Activated CD8-positive, alpha-beta memory T cell treated with anti-CD3 and anti-CD28 coated beads for 4 hours (primary cell): Measurements from ENCODE around the gene C2CD4A.

Experiments
- DNase-seq, 2 donors: peaks; one replicate each; pipeline ENCODE4 v3.0.0-alpha.2; 2020; ENCODE audit warnings: low read depth in 2 of 2

C2CD4A gene

DNA sequence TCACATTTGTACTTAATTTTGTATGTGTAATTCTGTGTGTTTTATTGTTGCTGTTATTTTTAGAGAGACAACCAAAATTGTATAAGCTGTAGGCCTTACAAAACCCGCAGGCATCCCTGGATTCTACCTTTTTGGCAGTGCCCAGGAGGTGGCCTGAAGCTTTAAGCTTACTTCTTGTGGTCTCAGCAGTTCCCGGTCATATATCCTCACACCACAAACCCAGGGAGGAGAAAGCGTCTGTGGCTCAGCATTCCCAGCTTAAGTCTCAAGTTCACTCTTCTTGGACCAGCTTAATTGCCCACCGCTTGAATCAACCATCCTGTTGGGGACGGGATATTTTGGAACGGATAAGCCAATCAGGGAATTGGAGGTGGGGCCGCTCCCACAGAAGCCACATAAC lies 36.7 kb downstream of the C2CD4A start:
- DNase-seq: no peak

GRCh38 chr15:62104401-62104800 lies 37.6 kb downstream of the C2CD4A start:
- no peak for DNase-seq

GRCh38 chr15:62104846-62105245 lies 38.1 kb downstream of the C2CD4A start:
- DNase-seq: no peak

- no peak for DNase-seq
Observed at GRCh38 chr15:62105266-62105665, 38.5 kb downstream of the C2CD4A start.

- no peak for DNase-seq
Observed at GRCh38 chr15:62106096-62106495, 39.3 kb downstream of the C2CD4A start.

GRCh38 chr15:62107571-62108121 lies 40.9 kb downstream of the C2CD4A start:
- DNase-seq: no peak

DNA sequence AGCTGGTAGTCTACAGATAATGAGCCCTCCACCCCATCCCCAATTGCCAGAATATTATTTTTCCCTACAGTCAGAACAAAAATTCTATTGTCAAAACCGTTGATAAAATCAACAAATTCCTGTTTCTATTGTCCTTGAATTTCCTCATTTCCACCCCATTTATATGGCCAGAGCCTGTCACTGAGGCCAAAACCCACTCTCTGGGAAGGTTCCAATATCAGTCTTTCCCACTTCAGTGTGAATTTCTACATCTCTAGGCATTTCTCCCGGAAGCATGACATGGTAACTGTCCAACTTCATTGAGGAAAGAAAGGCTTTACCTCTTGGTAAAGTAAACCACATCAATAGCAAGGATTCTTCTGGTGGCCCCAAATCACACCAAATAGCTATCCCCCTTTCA lies 41.6 kb downstream of the C2CD4A start:
- no peak for DNase-seq

DNA sequence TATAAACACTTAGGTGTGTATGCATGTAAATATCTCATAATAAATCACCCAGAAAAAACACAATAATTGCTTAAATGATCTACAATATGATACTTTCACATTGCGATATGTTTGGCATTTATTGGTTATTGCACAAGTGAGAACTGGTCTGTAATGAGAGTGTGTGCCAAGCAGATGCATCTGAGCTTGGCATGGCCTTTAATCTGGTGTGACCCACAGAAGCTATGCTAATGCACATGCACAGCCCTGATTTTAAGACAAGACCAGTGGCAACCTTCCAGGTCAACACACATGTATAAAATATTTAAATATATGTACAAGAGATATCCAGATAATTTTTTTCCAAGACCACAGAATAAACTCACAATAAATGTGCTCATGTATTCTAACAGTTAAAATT lies 42.7 kb downstream of the C2CD4A start:
- DNase-seq: no peak

DNA sequence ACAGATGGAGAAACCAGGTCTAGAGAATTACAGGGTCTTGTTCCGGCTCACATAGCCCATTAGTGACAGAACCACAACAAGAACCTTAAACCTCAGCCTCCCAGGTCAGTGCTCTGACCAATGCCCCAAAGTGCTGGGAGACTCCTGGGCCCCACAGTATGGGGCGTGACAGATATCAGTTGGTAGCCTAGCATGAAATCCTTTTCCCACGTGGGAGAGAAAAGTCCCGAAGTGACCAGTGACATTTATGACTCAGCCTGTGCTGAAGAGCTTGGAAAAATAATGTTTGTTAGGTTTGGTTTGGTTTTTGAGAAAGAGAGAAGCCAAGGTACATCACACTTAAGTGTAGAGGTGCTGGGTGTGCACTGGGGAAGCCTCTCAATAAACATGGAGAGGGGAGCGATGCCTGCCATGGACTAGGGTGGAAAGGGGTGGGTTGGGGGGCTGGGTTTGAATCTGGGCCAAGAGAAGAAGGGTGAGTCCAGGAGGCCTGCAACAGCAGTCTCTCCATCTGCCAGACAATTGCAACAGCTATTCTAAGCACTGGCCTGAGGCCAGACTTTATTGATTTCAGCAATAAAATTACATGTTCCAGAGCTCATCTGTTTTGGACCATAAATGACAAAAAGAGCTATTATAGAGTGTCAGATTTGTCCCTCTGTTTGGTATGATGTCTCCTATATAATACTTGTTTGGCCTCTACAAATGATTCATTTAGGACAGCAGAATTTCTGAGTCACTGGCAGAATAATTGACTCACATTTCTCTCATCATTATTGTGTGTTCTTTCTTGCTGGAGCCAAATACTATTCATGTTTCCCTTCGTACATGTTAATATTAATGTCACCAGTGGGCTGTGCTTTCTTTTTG lies 43.4 kb downstream of the C2CD4A start:
- DNase-seq: no peak

DNA sequence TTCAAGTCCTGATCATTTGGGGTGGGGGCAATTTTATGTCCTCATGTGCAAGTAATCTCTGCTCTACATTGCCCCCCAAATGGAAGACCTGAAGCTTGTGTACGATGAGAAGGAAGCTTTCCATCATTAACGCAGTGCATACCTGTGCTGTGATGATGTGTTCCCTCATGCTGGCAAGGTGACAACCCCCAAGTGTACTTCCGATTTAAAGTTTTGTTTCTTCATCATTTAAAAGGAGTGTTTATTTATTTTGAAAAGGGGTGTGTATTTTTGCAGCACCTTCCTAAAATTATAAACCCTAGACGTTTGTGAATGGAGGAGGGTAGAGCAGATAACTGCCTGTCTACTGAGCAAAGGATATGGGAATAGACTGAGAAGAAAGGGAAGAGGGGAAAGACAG lies 45.3 kb downstream of the C2CD4A start:
- DNase-seq: no peak

DNA sequence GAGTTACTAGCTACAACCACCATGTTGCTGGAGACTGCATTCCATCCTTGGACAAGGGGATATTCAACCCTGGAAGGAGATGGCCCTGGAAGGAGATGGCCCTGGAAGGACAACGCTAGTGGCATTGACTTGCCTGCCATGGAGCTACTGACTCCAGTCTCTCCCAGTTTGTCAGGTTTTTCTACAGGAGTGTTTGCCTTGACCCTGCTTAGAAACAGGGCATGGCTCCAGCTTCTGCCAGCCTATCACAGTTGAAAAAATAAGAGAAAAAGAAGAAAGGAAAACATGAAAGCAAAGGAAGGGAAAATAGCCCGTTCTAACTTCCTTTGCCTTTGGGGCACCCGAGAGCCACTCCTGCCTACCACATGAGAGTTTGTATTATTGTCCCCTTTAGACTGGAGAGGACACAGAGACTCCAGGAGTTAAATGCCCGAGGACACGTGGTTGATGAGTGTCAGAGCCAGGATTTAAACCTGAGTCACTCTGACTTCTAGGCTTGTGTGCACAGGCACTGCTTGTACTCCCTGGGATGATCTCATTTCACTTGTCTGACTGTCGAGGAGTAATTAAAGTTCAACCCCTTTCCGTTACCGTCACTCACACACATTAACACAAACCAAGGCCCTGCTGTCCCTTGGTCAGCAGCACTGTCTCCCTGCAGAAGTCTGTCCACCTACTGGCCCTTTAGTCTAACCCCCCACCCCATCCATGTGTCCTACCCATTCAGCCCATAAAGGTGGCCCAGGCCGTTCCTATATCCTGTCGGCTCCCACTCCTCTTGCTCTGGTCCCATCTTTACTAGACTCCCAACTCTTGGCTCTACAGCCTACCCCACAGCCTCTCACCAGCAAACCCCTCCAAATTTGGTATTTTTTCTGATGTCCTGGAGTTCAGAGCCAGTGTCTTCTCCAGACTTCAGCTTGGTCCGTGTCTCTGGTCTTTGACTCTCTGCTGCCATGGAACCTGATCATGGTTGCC lies 46.1 kb downstream of the C2CD4A start:
- DNase-seq: no peak

GRCh38 chr15:62115847-62116246 lies 49.1 kb downstream of the C2CD4A start:
- DNase-seq: no peak

- no peak for DNase-seq
Observed at GRCh38 chr15:62118520-62119226, 51.9 kb downstream of the C2CD4A start.

GRCh38 chr15:62119227-62119864 lies 52.6 kb downstream of the C2CD4A start:
- no peak for DNase-seq

DNA sequence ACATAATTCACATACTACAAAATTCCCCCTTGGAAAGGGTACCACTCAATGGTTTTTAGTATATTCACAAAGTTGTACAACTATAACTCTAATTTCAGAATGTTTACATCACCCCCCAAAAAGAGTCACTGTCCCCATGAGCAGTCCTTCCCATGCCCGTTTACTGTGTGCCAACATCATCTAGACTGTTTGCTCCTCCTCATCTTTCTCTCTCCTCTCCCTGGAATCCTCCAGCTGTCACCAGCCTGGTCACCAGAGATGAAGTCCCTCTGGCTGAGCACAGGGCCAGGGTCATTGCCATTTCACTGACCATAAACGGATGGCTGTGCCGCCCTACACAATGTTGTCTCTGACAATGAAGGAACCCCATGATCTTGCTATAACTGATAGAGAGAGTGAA lies 53.1 kb downstream of the C2CD4A start:
- DNase-seq: no peak
